HepG2 (cell line): Measurements from ENCODE around the gene COX5B. TPM values are rescaled to one million over a fixed set of nuclear protein-coding genes. Genes with fewer than 3 reads are reported as not detected.

Experiments
- ASH2L ChIP-seq: fragments of 300-600, 200-600 bp; sonication (generic); IDR thresholded peaks from 2 replicates; pipeline ENCODE4 v1.7.0; 2017; ENCODE audit warnings: low read depth, mild to moderate bottlenecking, moderate library complexity, mixed read lengths, low read length; ENCODE audit not compliant: insufficient read length
- CEBPB ChIP-seq: IDR thresholded peaks from 2 replicates; pipeline ENCODE4 v1.6.1; 2011; ENCODE audit warnings: low read depth, low read length, improper control_type of control experiment, borderline replicate concordance
- CERS6 ChIP-seq: sonication (generic); formaldehyde crosslinking; IDR thresholded peaks from 2 replicates; pipeline ENCODE4 v1.5.0; 2020; ENCODE audit warnings: missing genetic modification reagents
- E2F5 ChIP-seq: sonication (generic); formaldehyde crosslinking; conservative IDR thresholded peaks from 2 replicates; pipeline ENCODE4 v1.4.0; 2020; ENCODE audit warnings: missing genetic modification reagents
- GLI4 ChIP-seq: sonication (generic); formaldehyde crosslinking; IDR thresholded peaks from 2 replicates; pipeline ENCODE4 v1.5.1; 2020; ENCODE audit warnings: missing genetic modification reagents, mild to moderate bottlenecking, moderate library complexity, borderline replicate concordance
- KAT7 ChIP-seq: IDR thresholded peaks from 2 replicates; pipeline ENCODE4 v1.6.1; 2018; ENCODE audit warnings: borderline replicate concordance, missing compliant biosample characterization
- KLF6 ChIP-seq: IDR thresholded peaks from 2 replicates; pipeline ENCODE4 v1.8.0; 2016; ENCODE audit warnings: missing biosample characterization, missing genetic modification reagents
- PCBP1 ChIP-seq: fragments of 200-400 bp; formaldehyde crosslinking; IDR thresholded peaks from 2 replicates; pipeline ENCODE4 v1.6.1; 2017; ENCODE audit warnings: mild to moderate bottlenecking, low read depth, low read length, borderline replicate concordance
- SATB2 ChIP-seq: sonication (generic); formaldehyde crosslinking; IDR thresholded peaks from 2 replicates; pipeline ENCODE4 v1.5.0; 2020; ENCODE audit warnings: missing genetic modification reagents
- SCMH1 ChIP-seq: sonication (generic); formaldehyde crosslinking; IDR thresholded peaks from 2 replicates; pipeline ENCODE4 v1.9.0; 2021; ENCODE audit warnings: missing genetic modification reagents, mild to moderate bottlenecking, borderline replicate concordance
- SOX13 ChIP-seq, 3 experiments: fragments of 450-650 bp in 1 of 3; sonication (generic) in 1 of 3; formaldehyde crosslinking in 1 of 3; IDR thresholded peaks in 2 of 3; conservative IDR thresholded peaks in 1 of 3; 2 replicates each; pipeline versions ENCODE4 v1.5.0 to v1.6.1; 2016 to 2020; ENCODE audit warnings: antibody characterized with exemption in 1 of 3, mild to moderate bottlenecking in 1 of 3, missing compliant biosample characterization in 1 of 3, missing genetic modification reagents in 1 of 3, moderate library complexity in 1 of 3
- SP4 ChIP-seq: sonication (generic); formaldehyde crosslinking; IDR thresholded peaks from 2 replicates; pipeline ENCODE4 v1.8.1; 2023; ENCODE audit warnings: mild to moderate bottlenecking, missing genetic modification reagents
- STAT5B ChIP-seq: sonication (generic); formaldehyde crosslinking; IDR thresholded peaks from 2 replicates; pipeline ENCODE4 v1.4.0; 2020; ENCODE audit warnings: missing genetic modification reagents
- U2AF2 ChIP-seq: fragments of 200-400 bp; formaldehyde crosslinking; IDR thresholded peaks from 2 replicates; pipeline ENCODE4 v1.6.1; 2017; ENCODE audit warnings: low read depth, mild to moderate bottlenecking, low read length
- ZFP41 ChIP-seq: sonication (generic); formaldehyde crosslinking; IDR thresholded peaks from 2 replicates; pipeline ENCODE4 v1.4.0; 2020; ENCODE audit warnings: mild to moderate bottlenecking, missing genetic modification reagents, borderline replicate concordance
- ZNF138 ChIP-seq: sonication (generic); formaldehyde crosslinking; IDR thresholded peaks from 2 replicates; pipeline ENCODE4 v1.5.0; 2020; ENCODE audit warnings: mild to moderate bottlenecking, low read depth, missing genetic modification reagents
- ZNF546 ChIP-seq: sonication (generic); formaldehyde crosslinking; conservative IDR thresholded peaks from 2 replicates; pipeline ENCODE4 v1.8.1; 2023; ENCODE audit warnings: mild to moderate bottlenecking, missing genetic modification reagents
- ZNF672 ChIP-seq: sonication (generic); formaldehyde crosslinking; IDR thresholded peaks from 2 replicates; pipeline ENCODE4 v1.8.1; 2022; ENCODE audit warnings: missing genetic modification reagents
- ZNF687 ChIP-seq: sonication (generic); formaldehyde crosslinking; IDR thresholded peaks from 2 replicates; pipeline ENCODE4 v1.5.1; 2020; ENCODE audit warnings: mild to moderate bottlenecking, missing genetic modification reagents, moderate library complexity
- ZSCAN22 ChIP-seq: sonication (generic); formaldehyde crosslinking; IDR thresholded peaks from 2 replicates; pipeline ENCODE4 v1.4.0; 2020; ENCODE audit warnings: mild to moderate bottlenecking, missing genetic modification reagents
- polyA plus RNA-seq, 8 experiments: library from polyadenylated mRNA; depleted of rRNA in 3 of 8; stranded (reverse) in 7 of 8; unstranded in 1 of 8; fragments of >200 nt; fragmentation: Illumina TruSeq in 4 of 8; extraction: Trizol in 4 of 8; gene quantifications; 2 replicates each; pipeline versions ENCODE4 v1.2.1 to v1.2.3, GENCODE V29; 2011 to 2016; ENCODE audit warnings: low read depth in 4 of 8, missing spikeins in 1 of 8, mixed read lengths in 1 of 8; ENCODE audit not compliant: insufficient read depth in 1 of 8
- total RNA-seq, 5 experiments: library from RNA; depleted of rRNA; stranded (reverse); fragments of >200 nt; fragmentation: Illumina TruSeq; extraction: Trizol; gene quantifications; 2 replicates each; pipeline ENCODE4 v1.2.3, GENCODE V29; 2016; ENCODE audit warnings: low read depth in 1 of 5

COX5B gene
- total and polyA plus RNA-seq, 2 of the 13 experiments (the other 11 are each of a cell fraction or from before 2014, with no cell fraction given): 453 to 536 TPM

GRCh38 chr2:97645695-97646629 lies at the start of gene COX5B (continued):
- TF ChIP-seq ZNF687 (CRISPR knock-in tag): peak; percentile 90
- peak; percentile 90 for TF ChIP-seq ASH2L
- TF ChIP-seq SCMH1 (CRISPR knock-in tag): no peak
- no peak for TF ChIP-seq PCBP1
- peak; percentile 73; the same call in 1 of the 2 replicates for TF ChIP-seq ZNF138 (CRISPR knock-in tag)
- peak; percentile 94 for TF ChIP-seq KAT7
- TF ChIP-seq SP4 (CRISPR knock-in tag): peak; percentile 82
- TF ChIP-seq ZNF672: no peak
- TF ChIP-seq U2AF2: no peak
- TF ChIP-seq STAT5B (CRISPR knock-in tag): no peak
- no peak; the same call in 1 of the 2 replicates for TF ChIP-seq ZFP41 (CRISPR knock-in tag)
- no peak for TF ChIP-seq SOX13 (IDR thresholded peaks at IDR 0.05)
- no peak for TF ChIP-seq SOX13 (CRISPR knock-in tag; conservative IDR thresholded peaks at IDR 0.05 in 1 of 2, IDR thresholded peaks at IDR 0.05 in 1 of 2)
- peak; percentile 86; the same call in 1 of the 2 replicates for TF ChIP-seq GLI4 (CRISPR knock-in tag)
- TF ChIP-seq ZSCAN22 (CRISPR knock-in tag): no peak; the same call in 1 of the 2 replicates
- TF ChIP-seq E2F5 (CRISPR knock-in tag): 0 out of 2 replicates have a peak, but pooled peaks have one; percentile 22
- peak; percentile 12; the same call in 1 of the 2 replicates for TF ChIP-seq CEBPB
- TF ChIP-seq SATB2 (CRISPR knock-in tag): peak; percentile 82; the same call in 1 of the 2 replicates
- peak; percentile 67 for TF ChIP-seq CERS6
- TF ChIP-seq ZNF546 (CRISPR knock-in tag): no peak; the same call in 1 of the 2 replicates
- TF ChIP-seq KLF6: peak; percentile 93; the same call in 1 of the 2 replicates
